ENCODE data around the gene KLHL13. TPM values are rescaled to one million over a fixed set of nuclear protein-coding genes. Genes with fewer than 3 reads are reported as not detected.

KLHL13 gene
- total RNA-seq, 2 experiments from 2014 or later = 0.19 to 0.36 TPM

- POLR2A ChIA-PET = no interaction called here
- no peak for ATAC-seq (ENCODE audit: poor library complexity)
- intact Hi-C loops (cut with DNase I, micrococcal nuclease) = no loop called here
Measured at GRCh38 chrX:117996918-117997480, 119.6 kb downstream of the KLHL13 start.

GRCh38 chrX:117996408-117996807 is 120.2 kb downstream of the KLHL13 start:
- H3K4me3 Mint-ChIP-seq = no peak overlapping the region
- no peaks in the 10 kb centered on the region for H3K27me3 Mint-ChIP-seq
- H3K9me3 Mint-ChIP-seq = peaks cover 2% of the 10 kb centered on the region
- ChIA-PET CTCF (no interaction called here), POLR2A (no interaction called here)
- TF ChIP-seq CTCF (IDR thresholded peaks at IDR 0.05) = no peak
- Histone ChIP-seq H3K4me3 (ENCODE audit: low read length) (no peak overlapping the region), H3K27ac (ENCODE audit: low read depth in 1 of 2, low read length in 2 of 2) (no peak overlapping the region), H3K4me1 (ENCODE audit: insufficient read depth, low read length) (no peaks in the 10 kb centered on the region), H3K27me3 (ENCODE audit: control insufficient read depth in 1 of 2, insufficient read depth in 2 of 2, low read length in 2 of 2) (no peaks in the 10 kb centered on the region), H3K36me3 (ENCODE audit: insufficient read depth, low read length) (no peaks in the 10 kb centered on the region), H3K9me3 (ENCODE audit: control insufficient read depth in 1 of 2, insufficient read depth in 1 of 2, low read length in 2 of 2) (no peaks in the 10 kb centered on the region)
- H3K27ac Mint-ChIP-seq = no peak overlapping the region
- ATAC-seq (ENCODE audit: poor library complexity) = no peak
- DNase-seq = no peak
- intact Hi-C loops (cut with DNase I, micrococcal nuclease) = no loop called here
- H3K36me3 Mint-ChIP-seq (ENCODE audit: low read depth) = no peaks in the 10 kb centered on the region
- H3K4me1 Mint-ChIP-seq (ENCODE audit: low read depth) = no peaks in the 10 kb centered on the region

More at GRCh38 chrX:117996918-117997480, 119.6 kb downstream of the KLHL13 start:
- Histone ChIP-seq H3K4me1 (ENCODE audit: insufficient read depth, low read length) (no peaks in the 10 kb centered on the region), H3K4me3 (ENCODE audit: low read length) (no peak overlapping the region), H3K27ac (ENCODE audit: low read depth in 1 of 2, low read length in 2 of 2) (no peak overlapping the region), H3K36me3 (ENCODE audit: insufficient read depth, low read length) (no peaks in the 10 kb centered on the region), H3K9me3 (ENCODE audit: control insufficient read depth in 1 of 2, insufficient read depth in 1 of 2, low read length in 2 of 2) (no peaks in the 10 kb centered on the region), H3K27me3 (ENCODE audit: control insufficient read depth in 1 of 2, insufficient read depth in 2 of 2, low read length in 2 of 2) (no peaks in the 10 kb centered on the region)
- Mint-ChIP-seq H3K9me3 (peaks cover 2% of the 10 kb centered on the region), H3K4me3 (no peak overlapping the region), H3K4me1 (ENCODE audit: low read depth) (no peaks in the 10 kb centered on the region), H3K27ac (no peak overlapping the region), H3K36me3 (ENCODE audit: low read depth) (no peaks in the 10 kb centered on the region), H3K27me3 (no peaks in the 10 kb centered on the region)
- TF ChIP-seq CTCF (IDR thresholded peaks at IDR 0.05) = no peak
- no peak for DNase-seq
- CTCF ChIA-PET = no interaction called here

- H3K4me3 Mint-ChIP-seq = no peak overlapping the region
- Histone ChIP-seq H3K27me3 (ENCODE audit: control insufficient read depth in 1 of 2, insufficient read depth in 2 of 2, low read length in 2 of 2) (no peaks in the 10 kb centered on the region), H3K9me3 (ENCODE audit: control insufficient read depth in 1 of 2, insufficient read depth in 1 of 2, low read length in 2 of 2) (no peaks in the 10 kb centered on the region), H3K4me1 (ENCODE audit: insufficient read depth, low read length) (no peaks in the 10 kb centered on the region), H3K4me3 (ENCODE audit: low read length) (no peak overlapping the region), H3K36me3 (ENCODE audit: insufficient read depth, low read length) (no peaks in the 10 kb centered on the region), H3K27ac (ENCODE audit: low read depth in 1 of 2, low read length in 2 of 2) (no peak overlapping the region)
- H3K27me3 Mint-ChIP-seq = no peaks in the 10 kb centered on the region
- H3K4me1 Mint-ChIP-seq (ENCODE audit: low read depth) = no peaks in the 10 kb centered on the region
- intact Hi-C loops (cut with DNase I, micrococcal nuclease) = no loop called here
- POLR2A ChIA-PET = no interaction called here
- no peaks in the 10 kb centered on the region for H3K36me3 Mint-ChIP-seq (ENCODE audit: low read depth)
- no peak for TF ChIP-seq CTCF (IDR thresholded peaks at IDR 0.05)
- no peak for ATAC-seq (ENCODE audit: poor library complexity)
- no peak overlapping the region for H3K27ac Mint-ChIP-seq
- H3K9me3 Mint-ChIP-seq = peaks cover 2% of the 10 kb centered on the region
- DNase-seq = no peak
- CTCF ChIA-PET = no interaction called here
Measured at GRCh38 chrX:117995378-117995777, 121.2 kb downstream of the KLHL13 start.

Data from CD4-positive, alpha-beta T cell (primary cell).